ENCODE results near the gene TNNT3.

- TF ChIP-seq POLR2A (IDR thresholded peaks at IDR 0.05) (no peak), CTCF (IDR thresholded peaks at IDR 0.05) (no peak)
Measured at GRCh38 chr11:1969035-1969434, 49.5 kb downstream of the TNNT3 start.

Data from heart left ventricle (tissue), 13 donors.